CD4-positive, alpha-beta T cell treated with Interleukin-10 for 1 hour (primary cell): ENCODE measurements around the gene TRABD2B.

Experiments used
- DNase-seq: peaks from one replicate; pipeline ENCODE4 v3.0.0-alpha.2; 2020

The TRABD2B gene

GRCh38 chr1:47751193-47751592 is 246.0 kb downstream of the TRABD2B start:
- no peak for DNase-seq

DNA sequence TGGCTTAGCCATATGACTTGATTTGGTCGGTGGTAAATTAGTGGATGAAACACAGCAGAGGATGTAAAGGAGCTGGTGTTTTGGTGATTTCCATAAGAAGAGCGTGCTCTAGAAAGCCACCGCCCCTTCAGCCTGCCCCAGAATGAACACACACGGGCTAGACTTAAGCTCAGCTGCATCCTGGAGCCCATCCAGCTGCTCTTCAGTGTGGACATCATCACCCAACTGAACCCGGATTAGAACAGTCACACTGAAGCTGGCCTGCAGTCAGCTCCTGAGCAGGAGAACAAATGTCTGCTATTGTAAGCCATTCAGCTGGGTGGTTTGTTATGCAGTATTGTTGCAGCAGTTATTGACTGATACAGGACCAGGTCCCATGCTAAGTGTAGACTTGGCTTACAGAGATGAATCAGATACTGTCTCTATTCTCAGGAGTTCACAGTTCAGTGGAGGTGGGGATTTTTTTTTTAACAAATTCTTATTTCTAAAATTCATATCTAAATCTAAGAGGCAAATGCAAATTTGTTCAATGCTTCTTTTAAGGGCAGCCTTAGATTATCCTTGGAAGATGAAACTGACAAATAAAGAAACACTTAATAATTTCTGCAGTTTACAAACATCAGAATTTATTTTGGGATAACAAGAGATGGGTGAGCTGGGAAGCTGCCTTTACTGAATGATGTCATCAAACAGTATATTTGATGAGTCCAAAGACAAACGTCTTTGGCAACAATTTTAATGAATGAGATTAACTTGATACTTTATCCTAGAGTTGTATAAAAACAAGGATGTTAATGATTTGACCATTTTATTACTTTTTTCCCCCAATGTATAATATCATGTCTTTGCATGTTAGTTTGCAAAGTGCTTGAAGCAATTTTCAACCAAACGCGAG is 251.2 kb downstream of the TRABD2B start:
- no peak for DNase-seq

- DNase-seq: no peak
Observed at GRCh38 chr1:47742890-47743760, 254.1 kb downstream of the TRABD2B start.

- no peak for DNase-seq
Observed at GRCh38 chr1:47738560-47739182, 258.5 kb downstream of the TRABD2B start.

- DNase-seq: no peak
Observed at GRCh38 chr1:47732489-47732888, 264.7 kb downstream of the TRABD2B start.

- DNase-seq: no peak
Observed at GRCh38 chr1:47731730-47732129, 265.5 kb downstream of the TRABD2B start.

GRCh38 chr1:47729685-47730084 is 267.5 kb downstream of the TRABD2B start:
- DNase-seq: no peak

DNA sequence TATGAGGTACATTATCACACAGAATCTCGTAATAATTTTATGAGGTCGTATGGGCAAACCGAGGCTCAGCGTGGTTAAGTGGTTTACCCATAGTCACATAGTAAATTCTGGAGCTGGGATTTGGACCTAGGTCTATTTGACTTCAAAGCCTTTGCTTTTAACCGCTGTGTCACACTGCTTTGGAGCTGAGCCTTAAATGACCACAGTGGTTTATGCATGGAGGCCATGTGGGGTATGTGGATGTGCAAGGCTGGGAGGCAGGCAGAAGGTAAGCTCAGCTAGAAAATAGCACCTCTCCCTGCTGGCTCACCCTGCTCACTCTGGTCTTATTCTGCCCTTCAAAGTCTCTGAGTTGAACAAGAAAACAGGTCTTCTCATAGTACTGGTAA is 269.5 kb downstream of the TRABD2B start:
- DNase-seq: no peak

- DNase-seq: no peak
Observed at GRCh38 chr1:47727051-47727696, 270.0 kb downstream of the TRABD2B start.

DNA sequence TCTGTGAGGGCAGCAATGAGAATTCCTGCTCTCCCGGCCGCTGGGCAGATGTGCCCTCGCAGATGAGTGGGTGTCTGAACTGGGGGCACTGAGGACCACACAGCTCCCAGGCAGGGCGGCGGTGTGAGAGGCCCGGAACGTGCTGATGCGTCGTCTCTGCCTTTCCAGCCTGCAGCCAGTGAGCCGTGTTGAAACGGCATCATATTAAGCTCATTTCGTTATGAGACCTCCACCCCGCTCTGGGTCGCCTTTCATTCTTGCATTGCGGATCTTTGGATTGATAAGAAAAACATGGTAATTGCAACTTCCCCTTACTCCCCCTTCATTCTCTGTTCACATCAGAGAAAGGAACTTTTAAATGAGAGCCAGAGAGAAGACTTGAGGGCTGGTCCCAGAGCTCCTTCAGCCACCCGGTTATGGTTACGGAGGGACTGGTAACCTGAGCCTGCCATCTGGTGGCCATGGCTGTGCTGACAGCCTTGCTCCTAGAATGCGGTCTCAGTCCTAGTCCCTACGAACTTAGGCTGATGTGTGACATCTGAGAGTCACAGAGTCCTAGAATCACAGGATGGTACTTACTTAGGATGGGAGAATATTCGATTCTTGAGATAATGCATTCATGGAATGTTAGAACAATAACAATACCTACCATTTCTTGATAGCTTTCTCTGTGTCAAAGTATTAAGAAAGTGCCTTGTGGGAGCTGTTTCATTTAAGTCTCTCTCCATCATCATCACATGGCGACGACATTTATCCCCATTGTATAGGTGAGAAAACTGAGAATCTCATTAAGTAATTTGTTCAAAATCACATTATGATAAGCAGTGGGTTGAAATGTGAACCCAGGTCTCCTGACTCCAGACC is 271.0 kb downstream of the TRABD2B start:
- peak; percentile 52 for DNase-seq

GRCh38 chr1:47725511-47725991 is 271.6 kb downstream of the TRABD2B start:
- DNase-seq: no peak

- DNase-seq: no peak
Observed at GRCh38 chr1:47725000-47725473, 272.1 kb downstream of the TRABD2B start.

GRCh38 chr1:47724432-47724999 is 272.7 kb downstream of the TRABD2B start:
- DNase-seq: no peak

DNA sequence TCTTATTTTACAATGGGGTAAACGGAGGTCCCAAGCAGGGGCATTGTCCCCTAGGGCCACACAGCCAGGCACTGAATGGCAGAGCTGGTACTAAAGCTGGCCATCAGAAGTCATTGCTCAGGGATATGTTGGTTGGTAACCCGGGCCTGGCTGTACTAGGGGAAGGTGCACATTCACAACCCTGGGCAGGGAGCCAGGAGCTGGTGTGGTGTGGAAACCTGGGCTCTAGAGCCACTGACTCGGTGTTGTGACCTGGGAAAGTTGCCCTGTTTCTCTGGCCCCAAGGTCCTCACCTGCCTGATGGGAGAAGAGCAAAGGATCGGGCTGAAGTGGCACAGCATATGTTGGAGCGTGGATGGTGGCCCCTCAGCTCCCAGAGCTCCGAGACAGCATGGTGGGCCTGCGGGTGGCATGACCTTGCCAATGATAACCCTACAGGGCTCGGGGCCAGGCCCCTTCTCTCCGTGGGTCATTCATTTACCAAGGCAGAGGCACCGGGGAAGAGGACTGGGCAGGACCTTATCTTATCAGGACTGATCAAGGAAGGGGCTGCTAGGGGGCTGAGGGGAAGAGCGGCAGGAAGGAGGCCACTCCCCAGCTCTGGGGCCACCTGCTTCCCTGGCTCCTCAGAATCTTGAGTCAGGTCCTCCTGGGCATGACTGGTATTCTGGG is 274.1 kb downstream of the TRABD2B start:
- DNase-seq: no peak

DNA sequence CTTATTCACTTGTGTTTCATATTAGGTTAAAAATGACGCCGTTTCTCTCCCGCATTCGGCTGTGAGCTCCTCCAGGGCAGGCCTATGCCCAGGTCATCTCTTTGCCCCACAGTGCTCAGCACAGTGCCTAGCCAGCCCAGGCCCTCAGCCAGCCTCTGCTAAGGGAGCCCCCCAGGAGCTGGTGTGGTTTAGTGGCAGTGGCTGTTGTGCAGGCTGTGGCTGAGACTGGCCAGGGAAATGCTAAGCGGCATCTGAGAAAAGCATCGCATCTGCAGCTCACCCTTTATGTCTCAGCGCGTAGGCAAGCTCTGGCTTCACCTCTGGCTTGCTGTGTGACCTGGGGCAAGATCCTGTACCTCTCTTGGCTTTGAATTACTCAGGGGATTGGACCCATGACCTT is 275.1 kb downstream of the TRABD2B start:
- no peak for DNase-seq

DNA sequence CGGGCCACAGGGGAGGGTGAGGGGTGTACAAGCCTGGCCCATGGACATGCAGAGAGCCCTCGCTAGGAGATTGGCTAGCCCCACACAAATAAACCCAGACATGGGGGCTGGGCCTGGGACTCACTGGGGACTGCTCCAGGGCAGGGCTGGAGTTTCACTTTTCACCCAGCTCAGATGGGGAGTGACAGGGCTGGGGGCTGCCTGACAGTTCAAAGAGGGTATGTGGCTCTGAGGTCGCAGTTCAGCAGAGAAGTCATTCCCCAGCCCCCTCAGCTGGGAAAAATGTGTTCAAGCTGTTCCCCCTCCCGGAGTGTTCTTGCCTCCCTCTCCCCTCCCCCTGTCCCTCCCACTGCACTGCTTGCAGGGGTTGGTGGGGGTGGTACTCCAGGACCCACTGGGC is 277.1 kb downstream of the TRABD2B start:
- no peak for DNase-seq

GRCh38 chr1:47717341-47717740 is 279.8 kb downstream of the TRABD2B start:
- DNase-seq: no peak

DNA sequence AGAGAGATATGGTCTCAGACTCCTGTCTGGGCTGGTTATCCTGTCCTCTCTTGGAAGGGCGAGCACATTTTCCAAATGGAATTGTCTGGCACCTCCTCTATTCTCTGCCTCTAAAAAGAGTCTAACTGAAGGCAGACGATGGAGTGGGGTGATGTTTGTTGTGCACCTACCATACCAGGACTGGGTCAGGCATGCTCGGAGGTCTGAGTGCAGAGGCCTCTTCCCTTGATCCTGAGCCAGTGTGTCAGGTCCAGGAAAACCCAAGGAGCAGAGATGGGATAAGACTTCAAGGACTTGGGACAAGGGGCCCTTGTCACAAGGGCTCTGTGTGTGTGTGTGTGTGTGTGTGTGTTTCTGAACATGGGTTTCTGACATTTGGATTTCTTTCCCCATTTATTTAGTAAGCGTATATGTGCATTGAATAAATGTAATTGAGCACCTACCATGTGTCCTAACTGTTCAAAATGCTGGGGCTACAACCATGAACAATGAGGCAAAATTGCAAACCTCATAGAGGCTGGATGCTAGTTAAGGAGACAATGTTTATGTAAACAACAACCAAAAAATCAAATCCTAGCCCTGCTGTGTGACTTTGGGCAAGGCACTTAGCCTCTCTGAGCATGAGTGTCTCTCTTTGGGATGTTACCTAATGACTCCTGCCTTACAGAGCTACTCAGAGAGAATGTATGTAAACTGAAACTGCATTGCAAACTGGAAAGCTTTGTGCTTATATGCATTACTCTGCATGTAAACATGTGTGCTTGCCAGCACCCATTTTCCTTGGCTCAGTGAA is 283.0 kb downstream of the TRABD2B start:
- no peak for DNase-seq

GRCh38 chr1:47713333-47713953 is 283.7 kb downstream of the TRABD2B start:
- no peak for DNase-seq
